B cell (primary cell): ENCODE data around the gene CAMK2A. TPM values are rescaled to one million over a fixed set of nuclear protein-coding genes. Genes with fewer than 3 reads are reported as not detected.

Experiments used
- ATAC-seq: fragments of 200-7000 bp; cut with Tn5 transposase; one replicate; pipeline ENCODE4 v1.10.0; 2021; ENCODE audit warnings: low read depth, mild to moderate bottlenecking, moderate number of reproducible peaks, moderate library complexity
- CTCF ChIA-PET: fragments of 350-600 bp; sonication (Branson Sonifier 250); formaldehyde crosslinking; loops from one replicate; lab custom pipeline; 2021; ENCODE audit warnings: antibody characterized with exemption, inconsistent platforms; lab: Charles Lee
- POLR2A ChIA-PET: fragments of 350-600 bp; sonication (Branson Sonifier 250); formaldehyde crosslinking; loops from one replicate; lab custom pipeline; 2021; ENCODE audit warnings: antibody characterized with exemption; lab: Charles Lee
- DNase-seq: peaks from one replicate; pipeline ENCODE4 v3.0.0; 2013
- H2AFZ ChIP-seq: 2 replicates; pipeline ENCODE4 v1.6.1; 2012; ENCODE audit warnings: mild to moderate bottlenecking, low read depth, low read length; ENCODE audit not compliant: insufficient read depth, poor library complexity, severe bottlenecking
- H3K27ac ChIP-seq, 2 donors: 1 replicate in 1 of 2; 2 replicates in 1 of 2; pipeline ENCODE4 v1.5.1; 2012 to 2013; ENCODE audit warnings: low read length in 2 of 2, mild to moderate bottlenecking in 2 of 2, moderate library complexity in 1 of 2
- H3K27me3 ChIP-seq, 4 experiments: fragments of 200-600 bp in 1 of 4; sonication (generic) in 1 of 4; replicated peaks in 1 of 4; 1 replicate in 2 of 4; 2 replicates in 2 of 4; pipeline versions ENCODE4 v1.6.1 to v1.7.0; 2013 to 2016; ENCODE audit warnings: low read length in 3 of 4, mild to moderate bottlenecking in 2 of 4, mixed read lengths in 1 of 4, moderate library complexity in 1 of 4; ENCODE audit not compliant: insufficient read depth in 4 of 4, control insufficient read depth in 3 of 4; ENCODE audit errors: control extremely low read depth in 1 of 4
- H3K36me3 ChIP-seq, 2 experiments: replicated peaks in 1 of 2; 1 replicate in 1 of 2; 2 replicates in 1 of 2; pipeline versions ENCODE4 v1.6.1 to v1.7.1; 2013; ENCODE audit warnings: low read length in 1 of 2; ENCODE audit not compliant: insufficient read depth in 2 of 2, control insufficient read depth in 1 of 2; ENCODE audit errors: control extremely low read depth in 1 of 2, extremely low read depth in 1 of 2
- H3K4me1 ChIP-seq, 2 donors: fragments of 200-600 bp in 1 of 2; sonication (generic) in 1 of 2; 1 replicate in 1 of 2; 2 replicates in 1 of 2; pipeline versions ENCODE4 v1.5.1 to v1.6.1; 2013 to 2017; ENCODE audit warnings: low read length in 2 of 2; ENCODE audit not compliant: control insufficient read depth in 2 of 2, insufficient read depth in 2 of 2
- H3K4me2 ChIP-seq: replicated peaks from 2 replicates; pipeline ENCODE3; 2012; ENCODE audit warnings: mild to moderate bottlenecking, low read depth, low read length; ENCODE audit not compliant: poor library complexity, severe bottlenecking
- H3K4me3 ChIP-seq, 5 experiments: fragments of 200-600 bp in 1 of 5; sonication (generic) in 1 of 5; 1 replicate in 3 of 5; 2 replicates in 2 of 5; pipeline versions ENCODE4 v1.5.1 to v1.7.0; 2011 to 2016; ENCODE audit warnings: low read length in 4 of 5, mild to moderate bottlenecking in 4 of 5, low read depth in 2 of 5, control low read depth in 1 of 5, moderate library complexity in 1 of 5; ENCODE audit not compliant: insufficient read depth in 1 of 5; ENCODE audit errors: control extremely low read depth in 1 of 5, extremely low read depth in 1 of 5
- H3K79me2 ChIP-seq: fragments of 200-600 bp; sonication (generic); one replicate; pipeline ENCODE4 v1.6.0; 2016; ENCODE audit warnings: low read length; ENCODE audit not compliant: control insufficient read depth, insufficient read depth
- H3K9ac ChIP-seq: fragments of 200-600 bp; sonication (generic); 2 replicates; pipeline ENCODE4 v1.6.1; 2017; ENCODE audit warnings: mild to moderate bottlenecking, low read length, moderate library complexity
- H3K9me3 ChIP-seq, 3 donors: one replicate each; pipeline versions ENCODE4 v1.6.1 to v1.7.1; 2013; ENCODE audit warnings: low read length in 2 of 3; ENCODE audit not compliant: control insufficient read depth in 2 of 3, insufficient read depth in 1 of 3; ENCODE audit errors: control extremely low read depth in 1 of 3
- H4K20me1 ChIP-seq: 2 replicates; pipeline ENCODE4 v1.6.0; 2012; ENCODE audit warnings: mild to moderate bottlenecking, low read length; ENCODE audit not compliant: insufficient read depth, control insufficient read depth, poor library complexity, severe bottlenecking
- H3K27ac Mint-ChIP-seq: one replicate; pipeline ENCODE4 v1.8.0; 2021; ENCODE audit warnings: mixed read lengths
- H3K27me3 Mint-ChIP-seq: one replicate; pipeline ENCODE4 v1.8.0; 2021; ENCODE audit warnings: mixed read lengths
- H3K4me1 Mint-ChIP-seq: one replicate; pipeline ENCODE4 v1.8.0; 2021; ENCODE audit warnings: mixed read lengths
- H3K4me3 Mint-ChIP-seq: one replicate; pipeline ENCODE4 v1.8.0; 2021; ENCODE audit warnings: mixed read lengths
- H3K9me3 Mint-ChIP-seq: one replicate; pipeline ENCODE4 v1.8.0; 2022; ENCODE audit warnings: mixed read lengths; ENCODE audit not compliant: insufficient read depth
- EZH2 ChIP-seq: IDR thresholded peaks from 2 replicates; pipeline ENCODE4 v1.6.1; 2012; ENCODE audit warnings: borderline replicate concordance, low read depth, mild to moderate bottlenecking, moderate library complexity, low read length; ENCODE audit not compliant: insufficient read depth, poor library complexity, severe bottlenecking
- WGBS: methylation state at CpG from one replicate; pipeline ENCODE4 v1.1.5; 2013; ENCODE audit warnings: missing lambda C conversion rate; ENCODE audit not compliant: insufficient coverage; 5-methylcytosine and 5-hydroxymethylcytosine counted together
- intact Hi-C: fragments of 100-400 bp; cut with micrococcal nuclease; formaldehyde crosslinking; loops from one replicate; pipeline ENCODE4 v1.10.0; 2022
- polyA plus RNA-seq: library from polyadenylated mRNA; depleted of rRNA; stranded (reverse); fragments of >200 nt; gene quantifications from 2 replicates; pipeline ENCODE4 v1.2.3, GENCODE V29; 2012
- total RNA-seq, 2 donors: library from RNA; stranded (reverse); fragments of 120-200 nt in 1 of 2; gene quantifications; 1 replicate in 1 of 2; 2 replicates in 1 of 2; pipeline versions ENCODE4 v1.2.3 to v1.2.4, GENCODE V29; 2013 to 2022
- TF ChIP-seq, protein P1 (sequence below): fragments of 200-600 bp; IDR thresholded peaks from one replicate; pipeline ENCODE4 v1.8.0; 2022; ENCODE audit warnings: antibody characterized with exemption, mild to moderate bottlenecking

CAMK2A gene
- total and polyA plus RNA-seq, 2 donors (not counting 1 experiment from before 2014, with no cell fraction given), result not detected

DNA sequence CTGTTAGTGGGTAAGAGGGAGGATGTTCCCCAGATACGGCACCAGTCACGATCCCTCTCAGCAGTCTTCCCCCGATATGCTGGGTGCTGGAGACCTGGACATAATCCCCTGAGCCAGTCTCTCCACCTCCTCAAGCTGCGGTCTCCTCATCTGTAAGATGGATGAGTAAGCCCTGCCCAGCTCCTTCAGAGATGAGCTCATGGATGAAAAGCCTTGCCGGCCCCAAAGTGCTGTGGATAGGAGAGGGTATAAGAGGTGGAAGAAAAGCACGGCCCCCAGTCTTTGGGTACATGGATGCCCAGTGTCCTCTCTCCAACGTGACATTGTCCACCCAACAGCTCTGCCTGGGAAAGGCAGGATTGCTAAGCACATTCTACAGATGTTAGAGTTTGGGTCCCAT lies 4.5 kb downstream of the CAMK2A start:
- H3K4me1 ChIP-seq, result no peaks in the 10 kb centered on the region
- no peak overlapping the region for H3K27ac ChIP-seq
- H2AFZ ChIP-seq, result no peak overlapping the region
- H3K4me3 Mint-ChIP-seq, result no peak overlapping the region
- no peaks in the 10 kb centered on the region for H3K9me3 ChIP-seq
- CTCF ChIA-PET, result no interaction called here
- TF ChIP-seq EZH2, result no peak
- TF ChIP-seq, protein P1, sequence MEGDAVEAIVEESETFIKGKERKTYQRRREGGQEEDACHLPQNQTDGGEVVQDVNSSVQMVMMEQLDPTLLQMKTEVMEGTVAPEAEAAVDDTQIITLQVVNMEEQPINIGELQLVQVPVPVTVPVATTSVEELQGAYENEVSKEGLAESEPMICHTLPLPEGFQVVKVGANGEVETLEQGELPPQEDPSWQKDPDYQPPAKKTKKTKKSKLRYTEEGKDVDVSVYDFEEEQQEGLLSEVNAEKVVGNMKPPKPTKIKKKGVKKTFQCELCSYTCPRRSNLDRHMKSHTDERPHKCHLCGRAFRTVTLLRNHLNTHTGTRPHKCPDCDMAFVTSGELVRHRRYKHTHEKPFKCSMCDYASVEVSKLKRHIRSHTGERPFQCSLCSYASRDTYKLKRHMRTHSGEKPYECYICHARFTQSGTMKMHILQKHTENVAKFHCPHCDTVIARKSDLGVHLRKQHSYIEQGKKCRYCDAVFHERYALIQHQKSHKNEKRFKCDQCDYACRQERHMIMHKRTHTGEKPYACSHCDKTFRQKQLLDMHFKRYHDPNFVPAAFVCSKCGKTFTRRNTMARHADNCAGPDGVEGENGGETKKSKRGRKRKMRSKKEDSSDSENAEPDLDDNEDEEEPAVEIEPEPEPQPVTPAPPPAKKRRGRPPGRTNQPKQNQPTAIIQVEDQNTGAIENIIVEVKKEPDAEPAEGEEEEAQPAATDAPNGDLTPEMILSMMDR, result no peak
- H3K9ac ChIP-seq, result no peak overlapping the region
- ATAC-seq (no peak), DNase-seq (no peak)
- H3K9me3 Mint-ChIP-seq, result no peaks in the 10 kb centered on the region
- H3K4me2 ChIP-seq, result no peak overlapping the region
- 95% methylated on average over 3 of the region's 7 CpGs for WGBS
- H4K20me1 ChIP-seq, result no peaks in the 10 kb centered on the region
- H3K27me3 Mint-ChIP-seq, result peaks cover 26% of the 10 kb centered on the region
- intact Hi-C loops, result no loop called here
- no peaks in the 10 kb centered on the region for H3K4me1 Mint-ChIP-seq
- POLR2A ChIA-PET, result no interaction called here
- H3K79me2 ChIP-seq, result no peaks in the 10 kb centered on the region
- no peaks in the 10 kb centered on the region for H3K36me3 ChIP-seq
- peaks cover 0 to 3% (median 1%) of the 10 kb centered on the region in 4 experiments for H3K27me3 ChIP-seq
- no peak overlapping the region for H3K4me3 ChIP-seq
- no peak overlapping the region for H3K27ac Mint-ChIP-seq

DNA sequence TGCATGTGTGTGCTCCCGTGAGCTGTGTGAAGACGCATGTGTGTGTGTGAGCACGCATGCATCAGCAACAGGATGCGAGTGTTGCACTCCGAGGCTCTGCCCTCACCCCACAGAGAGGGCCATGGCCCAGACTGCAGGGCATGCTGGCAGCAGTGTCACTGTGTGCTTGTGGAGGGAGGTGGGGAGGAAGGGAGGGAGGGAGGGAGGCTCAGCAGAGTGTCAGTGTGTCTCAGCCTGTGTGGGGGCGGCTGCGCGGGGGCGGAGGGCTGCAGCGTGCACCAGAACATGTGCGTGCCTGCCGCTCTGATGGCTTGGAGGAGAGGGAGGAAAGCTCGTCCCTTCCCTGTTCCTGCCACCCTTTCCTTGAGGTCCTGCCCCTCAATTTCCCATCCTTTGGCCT lies 5.3 kb downstream of the CAMK2A start:
- no peaks in the 10 kb centered on the region for H3K4me1 Mint-ChIP-seq
- WGBS, result 94% methylated on average over 11 of the region's 13 CpGs

More for the DNA sequence above, 5.3 kb downstream of the CAMK2A start:
- Histone ChIP-seq H3K4me3 (no peak overlapping the region), H3K4me1 (no peaks in the 10 kb centered on the region), H4K20me1 (no peaks in the 10 kb centered on the region), H3K9ac (no peak overlapping the region), H3K79me2 (no peaks in the 10 kb centered on the region), H3K4me2 (no peak overlapping the region), H3K36me3 (no peaks in the 10 kb centered on the region), H3K9me3 (no peaks in the 10 kb centered on the region), H2AFZ (no peak overlapping the region), H3K27me3 (peaks cover 0 to 4% (median 0%) of the 10 kb centered on the region in 4 experiments), H3K27ac (no peak overlapping the region)
- TF ChIP-seq, protein P1, result no peak
- TF ChIP-seq EZH2, result no peak
- intact Hi-C loops, result no loop called here
- Mint-ChIP-seq H3K9me3 (no peaks in the 10 kb centered on the region), H3K27ac (no peak overlapping the region), H3K27me3 (peaks cover 26% of the 10 kb centered on the region), H3K4me3 (no peak overlapping the region)
- ATAC-seq (no peak), DNase-seq (no peak)
- ChIA-PET POLR2A (no interaction called here), CTCF (no interaction called here)
